Cortex of kidney (tissue), 1 donor: ENCODE measurements around the gene BTLA.
"Not testable (repeated sequence)": the region's sequence is repeated elsewhere in the genome, so short reads cannot be mapped to it uniquely, and the experiment has no call there.

Experiments used
- DNase-seq: peaks from one replicate; lab custom pipeline; 2025; lab: John Stamatoyannopoulos, UW

BTLA gene

DNA sequence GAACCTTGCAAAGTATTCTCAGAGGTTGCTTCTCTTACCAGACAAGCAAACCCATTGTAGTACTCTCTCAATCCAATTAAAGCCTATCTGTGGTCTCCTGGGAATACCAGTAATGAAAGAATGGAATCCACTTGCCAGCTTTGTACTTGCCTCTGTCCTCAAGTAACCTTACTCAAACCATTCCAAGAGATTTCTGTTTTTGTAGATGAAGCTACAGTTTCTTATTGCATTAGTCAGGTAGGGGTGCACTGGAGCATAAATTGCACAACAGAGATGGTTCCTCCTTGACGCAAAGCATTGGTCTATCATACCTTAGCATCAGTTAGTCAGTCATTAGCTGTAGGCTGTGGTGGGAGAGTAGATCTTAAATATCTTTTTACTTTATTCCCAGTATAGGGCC, 52.9 kb downstream of the BTLA start:
- no peak for DNase-seq

DNA sequence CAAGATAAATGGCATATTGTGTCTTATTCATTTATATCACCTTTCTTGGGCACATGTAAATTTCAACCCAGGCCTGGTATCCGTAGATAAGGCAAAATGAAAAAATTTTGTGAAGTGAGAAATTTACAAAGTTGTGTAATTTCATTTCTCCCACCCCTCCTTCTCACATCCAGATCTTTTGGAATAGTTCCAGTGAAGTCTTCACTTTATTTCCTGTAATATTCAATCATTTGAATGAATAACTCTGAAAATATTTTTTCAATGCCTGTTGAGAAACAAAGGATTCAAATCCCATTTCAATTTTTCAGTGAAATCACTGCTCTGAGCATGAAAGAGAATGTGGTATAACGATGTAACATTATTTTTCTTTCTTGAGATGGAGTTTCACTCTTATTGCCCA, 53.4 kb downstream of the BTLA start:
- DNase-seq, result no peak

DNA sequence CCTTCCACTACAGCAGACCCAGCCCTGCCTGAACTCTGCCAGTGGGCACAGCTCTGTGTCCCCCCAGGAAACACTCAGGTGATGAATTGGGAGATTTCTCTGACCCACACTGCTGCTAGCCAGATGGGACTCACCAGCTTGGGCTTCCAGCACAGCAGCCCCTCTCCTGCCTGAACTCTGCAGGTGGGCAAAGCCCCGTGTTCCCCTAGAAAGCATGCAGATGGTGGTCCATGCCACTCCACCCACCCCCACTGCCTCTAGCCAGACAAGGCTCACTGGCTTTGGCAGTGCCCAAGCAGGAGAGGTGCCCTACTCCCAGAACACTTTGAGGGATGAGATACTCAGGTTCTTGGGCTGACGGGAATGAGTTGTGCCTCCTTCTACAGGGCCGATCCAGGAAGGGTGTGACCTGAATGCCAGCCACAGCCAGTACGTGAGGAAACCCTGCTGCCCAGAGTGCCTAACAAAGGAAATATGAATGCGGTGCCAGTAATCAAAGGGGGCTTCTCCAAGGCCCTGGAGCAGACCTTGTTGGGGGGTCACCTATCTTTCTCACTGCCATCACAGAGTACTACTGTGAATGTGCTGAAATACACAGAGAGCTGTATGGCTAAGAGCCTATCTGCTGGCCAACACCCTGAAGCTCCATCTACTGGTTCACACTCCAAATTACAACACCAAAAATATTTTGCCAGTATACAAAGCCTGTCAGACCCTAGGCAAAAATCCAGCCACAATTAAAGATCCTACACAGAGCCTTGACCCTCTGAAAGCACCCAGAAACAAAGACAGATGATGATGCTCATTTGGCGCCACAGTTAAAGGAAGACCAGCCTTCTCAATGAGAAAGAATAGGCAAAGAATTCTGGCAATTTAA, 61.9 kb downstream of the BTLA start:
- DNase-seq, result no peak

DNA sequence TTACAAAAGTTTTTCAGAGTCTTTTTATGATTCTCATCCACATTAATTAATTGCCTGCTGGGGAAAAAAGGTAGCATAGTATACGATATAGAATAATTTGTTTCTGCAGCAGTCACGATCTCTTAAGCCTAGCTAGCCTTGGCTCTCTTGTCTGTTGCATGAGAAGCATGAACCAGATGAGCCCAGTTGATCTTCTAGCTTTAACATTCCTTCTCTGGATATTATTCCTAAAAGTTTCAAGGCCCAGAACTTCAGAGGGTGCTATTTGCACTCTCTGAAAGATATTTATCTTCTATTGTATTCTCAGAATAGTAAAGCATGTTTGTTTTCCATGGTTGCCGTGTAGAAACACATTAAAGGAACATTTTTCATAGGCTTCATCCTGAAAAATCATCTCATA, 69.3 kb downstream of the BTLA start:
- DNase-seq, result no peak

DNA sequence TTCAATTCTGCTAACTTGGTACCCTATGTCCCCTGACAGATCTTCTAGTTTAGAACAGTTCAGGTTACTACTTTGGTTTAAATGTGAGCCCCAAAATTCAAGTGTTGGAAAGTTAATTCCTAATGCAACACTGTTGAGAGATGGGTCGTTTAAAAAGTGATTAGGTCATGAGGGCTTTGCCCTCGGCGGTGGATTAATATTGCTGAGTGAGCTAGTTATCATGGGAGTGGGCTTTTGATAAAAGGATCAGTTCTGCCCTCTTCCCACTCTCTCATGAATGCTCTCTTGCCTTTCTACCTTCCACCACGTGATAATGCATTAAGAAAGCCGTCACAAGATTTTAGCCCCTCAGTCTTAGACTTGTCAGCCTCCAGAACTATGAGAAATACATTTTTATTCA, 72.1 kb downstream of the BTLA start:
- no peak for DNase-seq

DNA sequence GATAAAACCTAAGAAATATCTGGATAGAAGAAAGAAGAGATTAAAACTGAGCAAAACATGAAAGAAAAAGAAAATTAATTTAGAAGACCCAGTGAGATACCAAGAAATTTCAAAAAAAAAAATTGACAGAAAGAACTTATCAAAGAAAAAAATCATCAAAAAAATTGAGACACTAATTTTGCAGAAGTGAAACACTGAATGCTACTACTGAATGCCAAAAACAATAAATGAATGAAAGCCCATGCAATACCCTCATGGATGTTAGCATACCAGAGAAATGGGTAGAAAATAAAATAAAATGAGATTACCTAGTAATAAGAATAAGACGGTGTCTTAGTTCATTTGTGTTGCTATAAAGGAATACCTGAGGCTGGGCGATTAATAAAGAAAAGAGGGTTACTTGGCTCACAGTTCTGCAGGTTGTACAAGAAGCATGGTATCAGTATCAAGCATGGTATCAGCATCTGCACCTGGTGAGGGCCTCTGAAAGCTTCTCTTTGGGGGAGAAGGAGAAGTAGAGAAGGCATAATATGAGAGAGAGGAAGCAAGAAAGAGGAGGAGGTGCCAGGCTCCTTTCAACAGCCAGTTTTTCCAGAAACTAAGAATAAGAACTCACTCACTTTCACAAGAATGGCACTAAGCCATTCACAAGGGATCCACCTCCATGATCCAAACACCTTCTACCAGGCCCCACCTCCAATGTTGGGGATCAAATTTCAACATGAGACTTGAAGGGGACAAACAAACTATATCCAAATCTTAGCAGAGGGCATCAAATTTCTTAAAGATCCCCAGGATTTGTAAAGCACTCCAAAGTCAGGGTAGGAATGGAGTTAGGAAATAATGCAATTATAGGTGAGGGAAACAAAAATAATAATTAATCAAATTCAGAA, 73.2 kb downstream of the BTLA start:
- no peak for DNase-seq

DNA sequence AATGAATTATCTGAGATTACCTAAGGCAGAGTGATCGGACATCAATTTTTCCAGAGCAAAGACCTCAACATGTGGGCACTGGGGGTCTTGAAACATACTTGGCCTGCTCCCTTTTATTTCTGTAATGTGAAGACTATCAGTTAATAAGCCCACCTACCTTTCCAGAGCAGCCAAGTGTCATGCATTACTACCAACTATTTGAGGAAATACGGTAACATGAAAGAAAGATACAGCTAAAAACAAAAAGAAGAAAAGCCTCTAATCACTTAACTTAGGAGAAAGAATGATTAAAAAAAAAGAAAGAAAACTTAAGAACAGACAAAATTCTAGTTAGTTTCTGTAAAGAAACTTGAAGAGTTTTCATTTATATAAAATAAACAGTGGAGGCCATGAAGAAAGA, 73.9 kb downstream of the BTLA start:
- DNase-seq, result no peak

DNA sequence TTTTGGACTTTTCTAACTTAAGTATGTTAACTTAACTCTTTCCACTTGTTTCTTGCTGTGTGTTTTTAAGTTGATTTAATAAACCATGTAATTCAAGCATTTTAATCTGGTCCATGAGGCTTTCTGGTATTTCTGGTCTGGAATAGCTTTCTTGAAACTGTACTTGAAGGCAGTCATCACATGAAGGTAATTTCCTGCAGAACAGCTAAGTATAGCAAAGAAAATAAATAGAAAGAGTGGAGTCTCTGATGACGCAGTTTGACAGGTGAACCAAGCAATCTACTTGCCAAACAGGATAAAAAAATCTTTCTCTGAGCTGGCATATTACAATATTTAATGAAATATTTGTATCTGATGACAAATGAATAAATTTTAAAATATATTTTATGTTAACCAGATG, 74.9 kb downstream of the BTLA start:
- DNase-seq, result no peak

DNA sequence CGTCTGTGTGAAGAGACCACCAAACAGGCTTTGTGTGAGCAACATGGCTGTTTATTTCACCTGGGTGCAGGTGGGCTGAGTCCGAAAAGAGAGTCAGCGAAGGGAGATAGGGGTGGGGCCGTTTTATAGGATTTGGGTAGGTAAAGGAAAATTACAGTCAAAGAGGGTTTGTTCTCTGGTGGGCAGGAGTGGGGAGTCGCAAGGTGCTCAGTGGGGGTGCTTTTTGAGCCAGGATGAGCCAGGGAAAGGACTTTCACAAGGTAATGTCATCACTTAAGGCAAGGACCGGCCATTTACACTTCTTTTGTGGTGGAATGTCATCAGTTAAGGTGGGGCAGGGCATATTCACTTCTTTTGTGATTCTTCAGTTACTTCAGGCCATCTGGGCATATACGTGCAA, 76.4 kb downstream of the BTLA start:
- DNase-seq, result not testable (repeated sequence)

DNA sequence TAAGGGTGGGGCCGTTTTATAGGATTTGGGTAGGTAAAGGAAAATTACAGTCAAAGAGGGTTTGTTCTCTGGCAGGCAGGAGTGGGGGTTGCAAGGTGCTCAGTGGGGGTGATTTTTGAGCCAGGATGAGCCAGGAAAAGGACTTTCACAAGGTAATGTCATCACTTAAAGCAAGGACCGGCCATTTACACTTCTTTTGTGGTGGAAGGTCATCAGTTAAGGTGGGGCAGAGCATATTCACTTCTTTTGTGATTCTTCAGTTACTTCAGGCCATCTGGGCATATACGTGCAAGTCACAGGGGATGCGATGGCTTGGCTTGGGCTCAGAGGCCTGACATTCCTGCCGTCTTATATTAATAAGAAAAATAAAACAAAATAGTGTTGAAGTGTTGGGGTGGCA, 80.7 kb downstream of the BTLA start:
- DNase-seq, result not testable (repeated sequence)

DNA sequence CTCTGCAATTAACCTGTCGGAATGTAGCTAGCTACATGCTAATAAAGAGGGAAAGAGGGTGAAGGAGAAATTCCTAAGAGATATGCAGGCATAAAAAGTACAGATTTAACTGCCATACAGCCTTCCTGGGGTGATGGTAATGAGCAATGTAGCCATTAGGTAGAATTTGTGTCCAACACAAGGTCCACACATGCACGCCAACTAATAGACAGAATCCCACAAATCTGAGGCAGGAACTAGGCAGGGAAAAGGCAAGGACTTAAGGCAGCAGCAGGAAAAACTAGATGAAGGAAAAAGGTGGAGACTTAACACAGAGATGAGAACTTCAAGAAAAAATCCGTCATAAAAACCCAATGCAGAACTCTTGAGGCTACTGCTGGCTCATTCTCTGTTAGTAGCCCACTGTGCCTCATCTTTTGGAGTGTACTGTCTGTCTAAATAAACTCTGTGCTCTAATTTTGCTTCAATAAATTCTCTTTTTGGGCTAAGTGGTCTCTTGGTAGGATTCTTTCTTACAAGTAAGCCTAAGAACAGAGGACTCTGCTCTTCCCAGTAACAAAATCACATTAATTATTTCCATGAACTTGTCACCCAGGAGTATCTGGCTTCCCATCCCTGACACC, 81.5 kb downstream of the BTLA start:
- no peak for DNase-seq

DNA sequence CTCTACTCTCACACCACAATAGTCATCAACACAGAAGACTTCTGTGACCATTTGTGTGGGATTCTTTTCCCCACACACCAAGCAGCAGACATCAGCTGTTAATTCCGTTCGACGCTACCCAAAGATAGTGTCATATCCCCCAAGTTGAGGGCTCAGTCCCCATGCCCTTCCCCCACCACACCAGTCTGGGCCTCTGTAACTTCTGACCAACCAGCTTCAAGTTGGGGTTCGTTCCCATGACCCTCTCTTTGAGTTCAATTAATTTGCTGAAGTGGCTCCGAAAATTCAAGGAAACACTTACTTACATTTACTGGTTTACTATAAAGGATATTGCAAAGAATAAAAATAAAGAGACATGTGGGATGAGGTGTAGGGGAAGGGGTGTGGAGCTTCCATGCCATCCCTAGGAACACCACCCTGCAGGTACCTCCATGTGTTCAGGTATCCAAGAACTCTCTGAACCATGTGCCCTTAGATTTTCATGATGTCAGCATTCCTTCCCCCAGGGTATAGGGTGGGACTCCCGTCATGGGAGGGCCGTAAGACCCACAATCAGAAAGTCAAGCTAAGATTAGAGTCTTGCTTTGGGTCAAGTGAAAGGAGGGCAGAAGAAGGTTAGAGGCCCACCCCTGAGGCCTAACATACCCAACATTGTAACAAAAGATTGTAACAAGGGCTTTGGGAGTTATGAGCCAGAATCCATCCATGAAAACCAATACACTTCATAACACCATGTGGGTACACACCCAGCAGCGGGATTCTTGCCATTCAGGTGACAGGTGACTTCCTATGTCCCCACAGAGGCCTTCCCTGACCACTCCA, 82.7 kb downstream of the BTLA start:
- no peak for DNase-seq

DNA sequence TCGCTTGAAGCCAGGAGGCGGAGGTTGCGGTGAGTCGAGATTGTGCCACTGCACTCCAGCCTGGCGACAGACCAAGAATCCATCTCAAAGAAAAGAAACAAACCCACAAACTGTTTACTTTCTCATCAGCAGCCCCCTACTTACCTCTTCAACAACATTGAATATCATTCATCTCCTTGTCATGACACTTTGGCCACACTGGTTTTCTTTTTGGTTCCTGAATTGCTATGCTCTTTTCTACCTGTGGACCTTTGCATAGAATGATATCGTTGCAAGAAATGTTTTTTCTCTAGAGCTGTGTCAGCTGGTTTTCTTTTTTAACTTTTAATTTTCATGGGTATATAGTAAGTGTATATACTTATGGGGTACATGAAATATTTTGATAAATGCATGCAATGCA, 83.9 kb downstream of the BTLA start:
- no peak for DNase-seq
